ENCODE results near the gene CDK2AP2.

GRCh38 chr11:67491276-67492068 lies 16.5 kb downstream of the CDK2AP2 start:
- no peak for TF ChIP-seq CTCF (IDR thresholded peaks at IDR 0.05; ENCODE audit: low read depth, low read length)
- TF ChIP-seq MYC (IDR thresholded peaks at IDR 0.05; ENCODE audit: low read depth, low read length), result no peak
- no peak for TF ChIP-seq POLR2A (IDR thresholded peaks at IDR 0.05; ENCODE audit: extremely low read depth, insufficient read length)
